Ascending aorta (tissue), 2 donors: ENCODE measurements around the gene RASGRP2. TPM values are rescaled to one million over a fixed set of nuclear protein-coding genes. Genes with fewer than 3 reads are reported as not detected.

Source experiments
- DNase-seq, 2 donors: peaks; one replicate each; pipeline ENCODE4 v3.0.0-alpha.2; 2019; ENCODE audit warnings: low spot score in 2 of 2
- H3K27ac ChIP-seq, 2 donors: fragments of 200-600 bp; sonication (generic); one replicate each; pipeline ENCODE4 v1.5.1; 2016 to 2017; ENCODE audit warnings: mild to moderate bottlenecking in 1 of 2
- H3K27me3 ChIP-seq: fragments of 200-600 bp; sonication (generic); one replicate; pipeline ENCODE4 v1.5.1; 2017
- H3K36me3 ChIP-seq, 2 donors: fragments of 200-600 bp; sonication (generic); one replicate each; pipeline ENCODE4 v1.5.1; 2016
- H3K4me1 ChIP-seq, 2 donors: fragments of 200-600 bp; sonication (generic); one replicate each; pipeline ENCODE4 v1.5.1; 2016 to 2017; ENCODE audit warnings: mild to moderate bottlenecking in 1 of 2
- H3K4me3 ChIP-seq, 2 donors: fragments of 200-600 bp; sonication (generic); one replicate each; pipeline ENCODE4 v1.5.1; 2016 to 2017; ENCODE audit warnings: mild to moderate bottlenecking in 1 of 2
- H3K9me3 ChIP-seq, 2 donors: fragments of 200-600 bp; sonication (generic); one replicate each; pipeline ENCODE4 v1.5.1; 2016
- CTCF ChIP-seq, 3 experiments: fragments of 200-600 bp in 2 of 3; fragments of 450-650 bp in 1 of 3; sonication (generic) in 2 of 3; IDR thresholded peaks; one replicate each; pipeline ENCODE4 v1.5.1; 2016 to 2019; ENCODE audit warnings: antibody characterized with exemption in 3 of 3, mild to moderate bottlenecking in 1 of 3, moderate library complexity in 1 of 3
- intact Hi-C: fragments of 100-400 bp; cut with DNase I; formaldehyde crosslinking; loops from one replicate; pipeline ENCODE4 v1.15.1; 2023
- total RNA-seq: library from RNA; depleted of rRNA; stranded (reverse); fragments of >200 nt; gene quantifications from one replicate; pipeline ENCODE4 v1.1.0, GENCODE V29; 2016

The RASGRP2 gene
- total RNA-seq, 1 donor from 2014 or later: 44.2 TPM

- intact Hi-C loops: no loop called here
- DNase-seq: no peak
- no peaks in the 10 kb centered on the region for H3K27me3 ChIP-seq
- no peaks in the 10 kb centered on the region for H3K9me3 ChIP-seq
- peaks cover 22 to 49% of the 10 kb centered on the region in 2 donors for H3K36me3 ChIP-seq
- H3K4me3 ChIP-seq: no peak overlapping the region
- no peak for TF ChIP-seq CTCF (IDR thresholded peaks at IDR 0.05)
- H3K4me1 ChIP-seq: no peaks in the 10 kb centered on the region
- H3K27ac ChIP-seq: no peak overlapping the region
These were observed 14.0 kb downstream of the RASGRP2 start for GRCh38 chr11:64729851-64730382.

- H3K4me3 ChIP-seq: no peak overlapping the region
- TF ChIP-seq CTCF (IDR thresholded peaks at IDR 0.05): no peak
- H3K27me3 ChIP-seq: no peaks in the 10 kb centered on the region
- H3K4me1 ChIP-seq: peaks cover 0 to under 1% of the 10 kb centered on the region in 2 donors
- DNase-seq: no peak
- peaks cover 18 to 38% of the 10 kb centered on the region in 2 donors for H3K36me3 ChIP-seq
- intact Hi-C loops: no loop called here
- no peak overlapping the region for H3K27ac ChIP-seq
- no peaks in the 10 kb centered on the region for H3K9me3 ChIP-seq
These were observed 15.1 kb downstream of the RASGRP2 start for GRCh38 chr11:64728757-64729365.

- H3K9me3 ChIP-seq: no peaks in the 10 kb centered on the region
- H3K27me3 ChIP-seq: no peaks in the 10 kb centered on the region
- no peak for DNase-seq
- peaks cover 0 to 7% of the 10 kb centered on the region in 2 donors for H3K4me1 ChIP-seq
- no peak for TF ChIP-seq CTCF (IDR thresholded peaks at IDR 0.05)
- H3K36me3 ChIP-seq: peaks cover 13 to 26% of the 10 kb centered on the region in 2 donors
- H3K27ac ChIP-seq: no peak overlapping the region
- intact Hi-C loops: no loop called here
- H3K4me3 ChIP-seq: no peak overlapping the region
These were observed 16.9 kb downstream of the RASGRP2 start for GRCh38 chr11:64726867-64727530.

- Histone ChIP-seq H3K36me3 (peaks cover 12 to 19% of the 10 kb centered on the region in 2 donors), H3K9me3 (no peaks in the 10 kb centered on the region), H3K27ac (no peak overlapping the region), H3K27me3 (no peaks in the 10 kb centered on the region), H3K4me1 (peaks cover 0 to 7% of the 10 kb centered on the region in 2 donors), H3K4me3 (no peak overlapping the region)
- intact Hi-C loops: no loop called here
- no peak for TF ChIP-seq CTCF (IDR thresholded peaks at IDR 0.05)
- no peak for DNase-seq
These were observed 17.7 kb downstream of the RASGRP2 start for GRCh38 chr11:64726211-64726641.

- intact Hi-C loops: no loop called here
- H3K4me1 ChIP-seq: peaks cover 0 to 7% of the 10 kb centered on the region in 2 donors
- DNase-seq: no peak
- no peaks in the 10 kb centered on the region for H3K27me3 ChIP-seq
- H3K27ac ChIP-seq: no peak overlapping the region
- H3K9me3 ChIP-seq: no peaks in the 10 kb centered on the region
- TF ChIP-seq CTCF (IDR thresholded peaks at IDR 0.05): no peak
- peaks cover 8 to 9% of the 10 kb centered on the region in 2 donors for H3K36me3 ChIP-seq
- H3K4me3 ChIP-seq: no peak overlapping the region
These were observed 18.9 kb downstream of the RASGRP2 start for GRCh38 chr11:64724863-64725532.
